Endometrial microvascular endothelial cells (primary cell): ENCODE results near the gene PARP14. TPM values are rescaled to one million over a fixed set of nuclear protein-coding genes. Genes with fewer than 3 reads are reported as not detected.
"Not testable (repeated sequence)": the region's sequence is repeated elsewhere in the genome, so short reads cannot be mapped to it uniquely, and the experiment has no call there.

ENCODE experiments used
- in situ Hi-C: cut with HindIII; loops from 2 replicates; pipeline ENCODE4 v1.10.0; 2017; ENCODE audit warnings: low sequenced_read_pairs, low pct_unique_long_range_greater_than_20kb; ENCODE audit errors: inconsistent ontology term
- total RNA-seq: library from RNA; depleted of rRNA; stranded (reverse); fragments of >200 nt; gene quantifications from one replicate; pipeline ENCODE4 v1.2.3, GENCODE V29; 2015; ENCODE audit errors: inconsistent ontology term

The PARP14 gene
- total RNA-seq, 1 donor from 2014 or later = 63.3 TPM

DNA sequence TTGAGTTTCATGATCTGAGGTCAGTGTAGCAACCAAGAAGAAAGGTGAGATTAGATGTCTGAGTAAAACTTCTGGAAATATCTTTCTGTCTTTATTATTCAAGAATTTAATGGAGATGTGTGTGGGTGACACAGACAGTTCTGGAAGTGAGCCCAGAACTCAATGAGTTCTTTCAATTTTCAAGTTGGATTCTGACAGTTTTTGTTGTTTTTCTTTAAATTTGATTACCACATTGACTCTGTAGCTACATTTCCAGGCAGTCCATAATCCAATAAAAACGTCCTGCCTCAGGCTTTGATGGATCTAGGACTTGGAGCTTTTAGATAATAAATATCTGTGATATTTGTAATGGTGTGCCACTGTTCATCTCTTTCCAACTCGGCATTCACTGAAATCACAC is 3.9 kb upstream of the PARP14 start:
- in situ Hi-C loops = no loop called here

DNA sequence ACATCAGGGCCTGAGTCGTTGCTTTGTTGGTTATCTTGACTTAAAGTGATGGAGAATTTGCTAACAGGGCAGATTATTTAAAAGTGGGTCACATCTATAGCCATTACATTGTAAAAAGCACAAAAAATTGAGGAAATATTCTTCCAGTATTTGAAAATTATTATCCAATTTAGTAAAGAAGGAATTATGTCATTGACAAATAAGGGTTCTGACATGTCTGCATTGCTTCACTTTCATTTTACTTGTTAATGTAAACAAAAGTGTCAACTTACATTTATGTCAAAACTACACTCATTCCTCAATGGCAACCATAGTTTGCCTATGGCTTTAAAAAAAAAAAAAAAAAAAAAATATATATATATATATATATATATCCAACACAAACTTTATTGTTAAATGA is 3.4 kb upstream of the PARP14 start:
- in situ Hi-C loops = no loop called here

DNA sequence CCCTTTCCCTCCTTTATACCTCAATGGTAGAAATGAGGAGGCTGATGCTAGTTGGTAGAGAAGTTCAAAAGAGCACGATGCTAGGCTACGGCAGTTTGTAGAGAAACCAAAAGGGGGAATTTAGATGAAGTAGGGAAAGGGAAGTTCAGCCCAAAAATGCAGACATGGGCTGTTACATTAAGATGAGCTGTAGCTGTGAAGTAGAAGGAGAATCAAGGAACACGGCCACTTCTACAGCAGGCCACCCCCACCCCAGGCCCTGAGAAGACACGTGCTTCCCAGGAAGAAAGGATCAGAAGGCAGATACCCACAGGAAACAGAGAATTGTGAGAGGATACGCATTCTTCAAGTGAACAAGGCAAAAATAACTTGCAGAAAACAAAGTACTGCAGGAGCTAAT is 2.1 kb upstream of the PARP14 start:
- in situ Hi-C loops = no loop called here

- in situ Hi-C loops = no loop called here
Observed at GRCh38 chr3:122679085-122679881, 1.4 kb upstream of the PARP14 start.

- in situ Hi-C loops = no loop called here
Observed at GRCh38 chr3:122679882-122680474, 661 bp upstream of the PARP14 start.

DNA sequence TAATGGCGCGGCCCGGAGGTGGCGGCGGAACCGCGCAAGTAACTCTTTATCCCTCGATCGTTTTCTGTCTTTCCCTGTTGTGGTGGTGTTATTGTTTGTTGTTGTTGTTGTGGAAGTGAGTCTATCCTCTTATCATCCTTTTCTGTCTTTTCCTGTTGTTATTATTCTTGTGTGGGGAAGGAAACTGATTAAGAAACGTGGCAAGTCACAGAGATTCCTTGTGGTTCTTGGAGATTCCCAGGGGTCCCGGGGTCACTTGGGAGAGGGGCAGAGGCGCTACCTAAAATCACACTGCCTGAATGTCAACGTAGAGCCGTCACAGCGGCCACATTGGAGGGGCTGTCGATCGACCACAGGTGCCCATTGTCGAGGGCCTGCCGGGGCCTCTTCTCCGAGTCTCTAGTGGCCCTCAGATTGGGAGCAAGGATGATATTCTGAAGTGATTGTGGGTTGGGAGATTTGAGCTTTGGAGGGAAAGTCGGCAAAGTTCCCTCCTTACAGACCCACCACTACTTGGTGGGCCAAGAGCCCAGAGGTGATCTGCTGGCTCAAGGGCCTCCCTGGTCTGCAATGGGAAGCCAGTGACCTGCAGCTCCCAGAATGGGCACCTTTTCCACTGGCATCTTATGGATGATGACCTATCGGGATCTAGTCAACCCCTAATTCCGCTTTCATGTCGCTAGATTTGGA is 790 bp downstream of the PARP14 start:
- in situ Hi-C loops = no loop called here

DNA sequence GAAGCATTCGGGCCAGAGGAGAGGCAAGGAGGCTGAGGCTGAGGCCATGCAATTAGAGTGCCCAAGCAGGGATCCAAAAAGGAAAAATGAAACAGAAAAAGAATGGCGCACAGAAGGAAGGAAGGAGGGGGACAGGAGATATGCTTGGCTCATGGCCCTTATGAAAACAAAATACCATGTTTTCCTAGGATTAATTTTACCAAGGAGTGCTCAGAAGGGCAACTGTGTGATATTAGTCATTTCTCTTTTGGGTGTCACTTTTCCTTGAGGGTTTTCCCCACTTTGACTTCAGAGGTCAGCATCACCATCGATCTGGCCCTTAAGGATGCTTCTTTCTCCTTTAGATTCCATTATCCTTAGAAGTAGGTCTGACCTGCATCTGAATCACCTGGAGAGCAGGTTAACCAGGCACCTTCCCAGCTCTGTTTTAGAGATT is 1.4 kb downstream of the PARP14 start:
- in situ Hi-C loops = no loop called here

- in situ Hi-C loops = not testable (repeated sequence)
Observed at GRCh38 chr3:122682778-122683411, 2.3 kb downstream of the PARP14 start.

GRCh38 chr3:122687298-122687697 is 6.7 kb downstream of the PARP14 start:
- in situ Hi-C loops = no loop called here

- in situ Hi-C loops = no loop called here
Observed at GRCh38 chr3:122688996-122689395, 8.4 kb downstream of the PARP14 start.

- in situ Hi-C loops = no loop called here
Observed at GRCh38 chr3:122689587-122689986, 8.9 kb downstream of the PARP14 start.

GRCh38 chr3:122690096-122690495 is 9.5 kb downstream of the PARP14 start:
- in situ Hi-C loops = no loop called here

- in situ Hi-C loops = no loop called here
Observed at GRCh38 chr3:122691195-122691594, 10.6 kb downstream of the PARP14 start.

GRCh38 chr3:122692674-122693073 is 12.0 kb downstream of the PARP14 start:
- in situ Hi-C loops = no loop called here

- in situ Hi-C loops = no loop called here
Observed at GRCh38 chr3:122694966-122695365, 14.3 kb downstream of the PARP14 start.

DNA sequence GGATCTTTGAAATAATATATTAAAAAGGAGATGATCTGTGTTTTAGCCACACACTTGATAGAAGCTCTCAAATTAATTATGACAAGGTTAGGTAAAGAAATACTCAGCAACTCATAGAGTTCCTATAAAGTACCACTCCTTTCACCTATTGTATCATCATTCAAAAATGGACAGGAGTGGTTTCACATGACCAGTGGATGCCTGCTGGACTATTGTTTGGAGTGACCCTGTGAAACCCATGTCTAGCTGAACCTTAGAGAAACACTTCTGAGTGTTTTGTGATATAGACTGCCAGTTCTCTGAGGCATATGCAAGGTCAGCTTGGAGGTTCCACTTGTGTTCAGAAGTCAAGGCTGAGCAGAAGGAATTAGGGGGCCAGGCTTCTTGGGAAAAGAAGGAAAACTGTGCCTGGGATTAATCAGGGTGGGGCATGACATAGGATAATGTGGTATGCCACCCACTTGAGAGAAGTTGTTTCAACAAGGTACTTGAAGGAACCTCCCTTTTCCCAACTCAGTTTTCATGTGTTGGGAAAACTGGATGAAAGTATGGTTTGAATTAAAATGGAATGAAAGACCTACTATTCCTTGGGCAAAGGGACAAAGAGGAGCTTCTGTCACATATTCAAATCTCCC is 15.4 kb downstream of the PARP14 start:
- in situ Hi-C loops = no loop called here

- in situ Hi-C loops = no loop called here
Observed at GRCh38 chr3:122697952-122698620, 17.4 kb downstream of the PARP14 start.

DNA sequence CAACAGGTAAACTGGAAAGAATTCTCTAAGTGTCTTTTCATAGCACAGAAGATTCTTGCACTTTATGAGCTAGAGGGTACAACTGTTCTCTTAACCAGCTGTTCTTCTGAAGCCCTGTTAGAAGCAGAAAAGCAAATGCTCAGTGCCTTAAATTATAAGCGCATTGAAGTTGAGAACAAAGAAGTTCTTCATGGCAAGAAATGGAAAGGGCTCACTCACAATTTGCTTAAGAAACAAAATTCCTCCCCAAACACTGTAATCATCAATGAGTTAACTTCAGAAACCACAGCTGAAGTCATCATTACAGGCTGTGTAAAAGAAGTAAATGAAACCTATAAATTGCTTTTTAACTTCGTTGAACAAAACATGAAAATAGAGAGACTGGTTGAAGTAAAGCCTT is 19.6 kb downstream of the PARP14 start:
- in situ Hi-C loops = no loop called here

GRCh38 chr3:122705379-122705778 is 24.7 kb downstream of the PARP14 start:
- in situ Hi-C loops = no loop called here
